Right atrium auricular region (tissue), 2 donors: ENCODE data around the gene COL19A1. TPM values are rescaled to one million over a fixed set of nuclear protein-coding genes. Genes with fewer than 3 reads are reported as not detected.
"Not testable (repeated sequence)": the region's sequence is repeated elsewhere in the genome, so short reads cannot be mapped to it uniquely, and the experiment has no call there.

Experiments
- DNase-seq: peaks from one replicate; pipeline ENCODE4 v3.0.0-alpha.2; 2019; ENCODE audit warnings: low spot score
- H3K27ac ChIP-seq, 2 donors: fragments of 200-600 bp; sonication (generic); 1 replicate in 1 of 2; 2 replicates in 1 of 2; pipeline ENCODE4 v1.5.1; 2016 to 2019
- H3K27me3 ChIP-seq, 2 donors: fragments of 200-600 bp; sonication (generic); one replicate each; pipeline versions ENCODE4 v1.5.1 to v1.6.0; 2017 to 2019
- H3K36me3 ChIP-seq: fragments of 200-600 bp; sonication (generic); one replicate; pipeline ENCODE4 v1.5.1; 2016
- H3K4me1 ChIP-seq, 2 donors: fragments of 200-600 bp; sonication (generic); one replicate each; pipeline versions ENCODE4 v1.5.1 to v1.6.0; 2017 to 2019
- H3K4me3 ChIP-seq, 2 donors: fragments of 200-600 bp; sonication (generic); 1 replicate in 1 of 2; 2 replicates in 1 of 2; pipeline ENCODE4 v1.5.1; 2017 to 2019; ENCODE audit warnings: mild to moderate bottlenecking in 1 of 2, moderate library complexity in 1 of 2
- H3K9me3 ChIP-seq, 2 donors: fragments of 200-600 bp; sonication (generic); one replicate each; pipeline ENCODE4 v1.5.1; 2019
- total RNA-seq, 2 donors: library from RNA; depleted of rRNA; stranded (reverse); fragments of >200 nt; gene quantifications; one replicate each; pipeline ENCODE4 v1.1.0, GENCODE V29; 2016
- TF ChIP-seq, protein P1 (sequence below), 2 donors: fragments of 200-600 bp; sonication (generic); IDR thresholded peaks; one replicate each; pipeline ENCODE4 v1.5.1; 2019; ENCODE audit warnings: antibody characterized with exemption in 2 of 2

COL19A1 gene
- total RNA-seq, 2 donors from 2014 or later, result 2.7 to 3.9 TPM

GRCh38 chr6:69820438-69820837 is 45.9 kb upstream of the COL19A1 start:
- H3K4me1 ChIP-seq, result no peaks in the 10 kb centered on the region
- TF ChIP-seq, protein P1, sequence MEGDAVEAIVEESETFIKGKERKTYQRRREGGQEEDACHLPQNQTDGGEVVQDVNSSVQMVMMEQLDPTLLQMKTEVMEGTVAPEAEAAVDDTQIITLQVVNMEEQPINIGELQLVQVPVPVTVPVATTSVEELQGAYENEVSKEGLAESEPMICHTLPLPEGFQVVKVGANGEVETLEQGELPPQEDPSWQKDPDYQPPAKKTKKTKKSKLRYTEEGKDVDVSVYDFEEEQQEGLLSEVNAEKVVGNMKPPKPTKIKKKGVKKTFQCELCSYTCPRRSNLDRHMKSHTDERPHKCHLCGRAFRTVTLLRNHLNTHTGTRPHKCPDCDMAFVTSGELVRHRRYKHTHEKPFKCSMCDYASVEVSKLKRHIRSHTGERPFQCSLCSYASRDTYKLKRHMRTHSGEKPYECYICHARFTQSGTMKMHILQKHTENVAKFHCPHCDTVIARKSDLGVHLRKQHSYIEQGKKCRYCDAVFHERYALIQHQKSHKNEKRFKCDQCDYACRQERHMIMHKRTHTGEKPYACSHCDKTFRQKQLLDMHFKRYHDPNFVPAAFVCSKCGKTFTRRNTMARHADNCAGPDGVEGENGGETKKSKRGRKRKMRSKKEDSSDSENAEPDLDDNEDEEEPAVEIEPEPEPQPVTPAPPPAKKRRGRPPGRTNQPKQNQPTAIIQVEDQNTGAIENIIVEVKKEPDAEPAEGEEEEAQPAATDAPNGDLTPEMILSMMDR (IDR thresholded peaks at IDR 0.05), result no peak
- no peak for DNase-seq
- H3K36me3 ChIP-seq, result no peaks in the 10 kb centered on the region
- H3K4me3 ChIP-seq, result no peak overlapping the region
- no peaks in the 10 kb centered on the region for H3K27me3 ChIP-seq
- no peaks in the 10 kb centered on the region for H3K9me3 ChIP-seq
- H3K27ac ChIP-seq, result no peak overlapping the region

- DNase-seq, H3K4me1 ChIP-seq, H3K36me3 ChIP-seq, H3K9me3 ChIP-seq, H3K27me3 ChIP-seq, H3K27ac ChIP-seq, H3K4me3 ChIP-seq: not testable (repeated sequence)
These were observed 42.0 kb upstream of the COL19A1 start for GRCh38 chr6:69824355-69824754.

DNA sequence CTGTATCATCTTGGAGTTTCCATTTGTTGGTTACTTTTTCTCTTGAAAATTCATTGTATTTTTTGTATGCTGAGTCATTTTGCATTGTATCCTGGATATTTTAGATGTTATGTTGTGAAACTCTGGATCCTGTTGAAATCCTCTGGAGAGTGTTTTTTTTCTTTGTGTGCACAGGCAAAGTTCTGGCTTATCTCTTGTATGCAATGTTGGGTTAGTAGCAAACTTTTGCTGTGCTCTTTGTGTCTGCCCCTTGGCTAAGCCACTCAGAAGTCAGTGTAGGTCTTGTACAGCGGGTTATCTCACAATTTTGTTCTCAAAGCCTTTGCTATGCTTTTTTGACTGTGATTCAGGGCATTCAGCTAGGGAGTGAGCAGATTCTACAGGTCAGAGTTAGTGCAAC is 40.5 kb upstream of the COL19A1 start:
- no peaks in the 10 kb centered on the region for H3K9me3 ChIP-seq
- TF ChIP-seq, protein P1 (IDR thresholded peaks at IDR 0.05), result no peak
- H3K27me3 ChIP-seq, result no peaks in the 10 kb centered on the region
- no peak overlapping the region for H3K27ac ChIP-seq
- no peaks in the 10 kb centered on the region for H3K36me3 ChIP-seq
- no peak for DNase-seq
- H3K4me1 ChIP-seq, result no peaks in the 10 kb centered on the region
- H3K4me3 ChIP-seq, result no peak overlapping the region

DNA sequence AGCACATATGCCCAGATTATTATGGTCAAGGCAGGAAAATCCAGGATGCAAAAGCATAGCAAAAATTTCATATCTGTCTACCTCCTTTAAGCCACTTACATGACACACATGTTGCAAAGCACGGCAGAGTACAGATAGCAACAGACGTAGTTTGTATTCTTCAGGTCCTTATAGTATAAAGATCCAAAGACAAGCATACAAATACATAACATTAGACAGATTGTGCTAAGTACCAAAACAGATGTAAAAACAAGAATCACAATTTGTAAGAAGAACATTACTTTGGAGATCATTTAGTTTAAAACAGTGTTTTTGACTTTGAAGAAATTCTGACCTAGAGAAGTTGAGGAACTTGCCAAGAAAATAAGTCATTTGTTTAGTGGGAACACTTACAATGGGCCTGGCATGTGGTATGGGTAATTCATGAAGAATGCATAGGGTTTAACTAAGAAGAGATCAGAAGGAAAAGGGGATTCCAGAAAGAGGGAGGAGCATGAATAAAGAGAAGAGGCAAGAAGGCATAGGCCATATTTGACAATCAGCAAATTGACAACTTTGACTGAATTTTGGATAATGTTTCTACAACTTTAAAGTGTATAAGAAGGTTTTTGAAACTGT is 39.0 kb upstream of the COL19A1 start:
- Histone ChIP-seq H3K9me3 (no peaks in the 10 kb centered on the region), H3K4me1 (no peaks in the 10 kb centered on the region), H3K4me3 (no peak overlapping the region), H3K36me3 (no peaks in the 10 kb centered on the region), H3K27me3 (no peaks in the 10 kb centered on the region), H3K27ac (no peak overlapping the region)
- DNase-seq, result no peak
- TF ChIP-seq, protein P1 (IDR thresholded peaks at IDR 0.05), result no peak

GRCh38 chr6:69832558-69832957 is 33.8 kb upstream of the COL19A1 start:
- Histone ChIP-seq H3K27me3 (no peaks in the 10 kb centered on the region), H3K27ac (no peak overlapping the region), H3K4me3 (no peak overlapping the region), H3K36me3 (no peaks in the 10 kb centered on the region), H3K4me1 (no peaks in the 10 kb centered on the region), H3K9me3 (no peaks in the 10 kb centered on the region)
- TF ChIP-seq, protein P1 (IDR thresholded peaks at IDR 0.05), result no peak
- DNase-seq, result no peak

DNA sequence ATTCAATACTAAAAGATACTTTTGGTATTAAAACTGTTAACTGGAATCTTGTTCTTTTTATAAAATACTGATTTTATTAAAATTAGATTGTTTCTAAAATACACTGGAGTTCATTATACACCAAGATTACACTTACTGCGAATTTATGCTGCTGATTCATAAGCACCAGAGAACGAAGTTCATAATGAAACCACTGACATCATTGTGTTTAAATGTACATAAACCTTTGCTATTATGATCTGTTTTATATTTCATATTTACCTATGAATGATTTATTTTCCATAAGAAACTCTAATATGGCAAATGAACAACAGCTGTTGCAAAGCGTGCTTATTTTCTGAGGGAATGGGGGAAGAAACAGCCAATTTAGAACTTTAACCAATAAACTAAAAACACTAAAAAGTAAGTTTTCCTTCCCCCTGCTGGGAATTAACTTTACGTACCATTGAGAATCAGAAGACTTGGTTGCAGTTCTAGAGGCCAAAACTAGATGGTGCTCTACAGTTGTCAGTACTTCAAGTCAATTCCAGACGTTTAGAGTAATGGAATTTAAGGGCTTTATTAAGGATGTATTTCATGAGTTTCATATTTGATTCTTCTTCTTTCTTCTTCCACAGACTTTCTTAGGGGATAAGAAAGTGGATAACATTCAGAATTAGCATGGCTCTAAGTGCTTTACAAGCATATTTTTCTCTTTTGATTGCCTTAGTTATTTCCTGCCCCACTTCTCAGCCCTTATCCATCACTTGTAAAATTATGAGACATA is 30.8 kb upstream of the COL19A1 start:
- Histone ChIP-seq H3K9me3 (no peaks in the 10 kb centered on the region), H3K36me3 (no peaks in the 10 kb centered on the region), H3K27ac (no peak overlapping the region), H3K4me3 (no peak overlapping the region), H3K4me1 (no peaks in the 10 kb centered on the region), H3K27me3 (no peaks in the 10 kb centered on the region)
- TF ChIP-seq, protein P1 (IDR thresholded peaks at IDR 0.05), result peak; percentile 61 to 85
- no peak for DNase-seq
